Mucosa of rectum (tissue), 2 donors: ENCODE results near the gene AKAP10.
"Not testable (repeated sequence)": the region's sequence is repeated elsewhere in the genome, so short reads cannot be mapped to it uniquely, and the experiment has no call there.

ENCODE experiments used
- H3K27ac ChIP-seq, 2 donors: one replicate each; pipeline ENCODE4 v1.7.0; 2013; ENCODE audit warnings: inconsistent platforms in 2 of 2, low read depth in 2 of 2, low read length in 2 of 2
- H3K27me3 ChIP-seq, 2 donors: one replicate each; pipeline ENCODE4 v1.7.0; 2013; ENCODE audit warnings: low read length in 2 of 2; ENCODE audit not compliant: control insufficient read depth in 2 of 2, insufficient read depth in 2 of 2
- H3K36me3 ChIP-seq, 2 donors: one replicate each; pipeline ENCODE4 v1.7.0; 2013; ENCODE audit warnings: low read length in 2 of 2; ENCODE audit not compliant: control insufficient read depth in 2 of 2, insufficient read depth in 2 of 2
- H3K4me1 ChIP-seq, 2 donors: one replicate each; pipeline ENCODE4 v1.7.0; 2013; ENCODE audit warnings: low read length in 2 of 2, mild to moderate bottlenecking in 1 of 2; ENCODE audit not compliant: control insufficient read depth in 2 of 2, insufficient read depth in 2 of 2
- H3K4me3 ChIP-seq, 2 donors: one replicate each; pipeline ENCODE4 v1.7.0; 2013; ENCODE audit warnings: low read length in 2 of 2
- H3K9ac ChIP-seq, 2 donors: one replicate each; pipeline ENCODE4 v1.7.0; 2013; ENCODE audit warnings: low read length in 2 of 2, low read depth in 1 of 2, mild to moderate bottlenecking in 1 of 2
- H3K9me3 ChIP-seq, 2 donors: one replicate each; pipeline ENCODE4 v1.7.0; 2013; ENCODE audit warnings: low read length in 2 of 2; ENCODE audit not compliant: control insufficient read depth in 2 of 2
- donor health status: healthy.
- donor health status: Normal muscosa, but diverticular disease.

The AKAP10 gene

GRCh38 chr17:19897090-19897837 lies 80.4 kb downstream of the AKAP10 start:
- no peak overlapping the region for H3K4me3 ChIP-seq
- peak overlapping the region in 1 of 2 donors; percentile 44 for H3K27ac ChIP-seq
- peaks cover 0 to 7% of the 10 kb centered on the region in 2 donors for H3K36me3 ChIP-seq
- H3K9me3 ChIP-seq: no peaks in the 10 kb centered on the region
- peaks cover 3 to 6% of the 10 kb centered on the region in 2 donors for H3K4me1 ChIP-seq
- H3K9ac ChIP-seq: no peak overlapping the region
- H3K27me3 ChIP-seq: no peaks in the 10 kb centered on the region

GRCh38 chr17:19896679-19897078 lies 80.9 kb downstream of the AKAP10 start:
- Histone ChIP-seq H3K36me3 (peaks cover 0 to 5% of the 10 kb centered on the region in 2 donors), H3K4me1 (peaks cover 3 to 6% of the 10 kb centered on the region in 2 donors), H3K27me3 (no peaks in the 10 kb centered on the region), H3K9me3 (no peaks in the 10 kb centered on the region), H3K4me3 (no peak overlapping the region), H3K9ac (no peak overlapping the region), H3K27ac (no peak overlapping the region)

GRCh38 chr17:19890554-19890953 lies 87.1 kb downstream of the AKAP10 start:
- H3K4me1 ChIP-seq, H3K9me3 ChIP-seq, H3K9ac ChIP-seq, H3K36me3 ChIP-seq, H3K27me3 ChIP-seq, H3K4me3 ChIP-seq, H3K27ac ChIP-seq: not testable (repeated sequence)

- not testable (repeated sequence) for H3K9me3 ChIP-seq, H3K9ac ChIP-seq, H3K27ac ChIP-seq, H3K27me3 ChIP-seq, H3K4me1 ChIP-seq, H3K36me3 ChIP-seq, H3K4me3 ChIP-seq
Observed at GRCh38 chr17:19890001-19890400, 87.6 kb downstream of the AKAP10 start.

- no peak overlapping the region for H3K4me3 ChIP-seq
- H3K27ac ChIP-seq: no peak overlapping the region
- no peaks in the 10 kb centered on the region for H3K4me1 ChIP-seq
- H3K27me3 ChIP-seq: no peaks in the 10 kb centered on the region
- H3K9me3 ChIP-seq: no peaks in the 10 kb centered on the region
- no peaks in the 10 kb centered on the region for H3K36me3 ChIP-seq
- H3K9ac ChIP-seq: no peak overlapping the region
Observed at GRCh38 chr17:19886116-19886515, 91.5 kb downstream of the AKAP10 start.

GRCh38 chr17:19883537-19884215 lies 94.0 kb downstream of the AKAP10 start:
- Histone ChIP-seq H3K4me1 (no peaks in the 10 kb centered on the region), H3K27ac (no peak overlapping the region), H3K9ac (no peak overlapping the region), H3K9me3 (no peaks in the 10 kb centered on the region), H3K27me3 (no peaks in the 10 kb centered on the region), H3K4me3 (no peak overlapping the region), H3K36me3 (no peaks in the 10 kb centered on the region)

- no peak overlapping the region for H3K4me3 ChIP-seq
- H3K36me3 ChIP-seq: no peaks in the 10 kb centered on the region
- no peaks in the 10 kb centered on the region for H3K9me3 ChIP-seq
- no peaks in the 10 kb centered on the region for H3K4me1 ChIP-seq
- H3K27me3 ChIP-seq: no peaks in the 10 kb centered on the region
- H3K27ac ChIP-seq: no peak overlapping the region
- no peak overlapping the region for H3K9ac ChIP-seq
Observed at GRCh38 chr17:19880393-19880792, 97.2 kb downstream of the AKAP10 start.

GRCh38 chr17:19877364-19877945 lies 100.2 kb downstream of the AKAP10 start:
- no peaks in the 10 kb centered on the region for H3K27me3 ChIP-seq
- no peaks in the 10 kb centered on the region for H3K9me3 ChIP-seq
- H3K36me3 ChIP-seq: no peaks in the 10 kb centered on the region
- no peak overlapping the region for H3K27ac ChIP-seq
- H3K9ac ChIP-seq: no peak overlapping the region
- H3K4me1 ChIP-seq: no peaks in the 10 kb centered on the region
- H3K4me3 ChIP-seq: no peak overlapping the region

GRCh38 chr17:19876529-19877161 lies 101.0 kb downstream of the AKAP10 start:
- H3K36me3 ChIP-seq: no peaks in the 10 kb centered on the region
- peak overlapping the region in 1 of 2 donors; percentile 45 for H3K27ac ChIP-seq
- no peaks in the 10 kb centered on the region for H3K27me3 ChIP-seq
- H3K4me1 ChIP-seq: no peaks in the 10 kb centered on the region
- no peak overlapping the region for H3K4me3 ChIP-seq
- H3K9ac ChIP-seq: no peak overlapping the region
- H3K9me3 ChIP-seq: no peaks in the 10 kb centered on the region

GRCh38 chr17:19874256-19874655 lies 103.4 kb downstream of the AKAP10 start:
- H3K36me3 ChIP-seq: no peaks in the 10 kb centered on the region
- H3K4me1 ChIP-seq: no peaks in the 10 kb centered on the region
- H3K27ac ChIP-seq: no peak overlapping the region
- H3K27me3 ChIP-seq: no peaks in the 10 kb centered on the region
- no peak overlapping the region for H3K4me3 ChIP-seq
- no peaks in the 10 kb centered on the region for H3K9me3 ChIP-seq
- no peak overlapping the region for H3K9ac ChIP-seq
